Muscle layer of duodenum (tissue), 2 donors: ENCODE measurements around the gene BARX2.

Source experiments
- H3K27ac ChIP-seq: one replicate; pipeline ENCODE4 v1.7.0; 2013; ENCODE audit warnings: mild to moderate bottlenecking, low read length
- H3K27me3 ChIP-seq: one replicate; pipeline ENCODE4 v1.7.0; 2013; ENCODE audit warnings: low read depth, mild to moderate bottlenecking, control low read depth, low read length
- H3K36me3 ChIP-seq, 2 donors: one replicate each; pipeline ENCODE4 v1.7.0; 2013; ENCODE audit warnings: low read length in 2 of 2, control low read depth in 1 of 2, mild to moderate bottlenecking in 1 of 2; ENCODE audit not compliant: insufficient read depth in 2 of 2, control insufficient read depth in 1 of 2
- H3K4me1 ChIP-seq, 2 donors: one replicate each; pipeline ENCODE4 v1.7.0; 2013; ENCODE audit warnings: low read length in 2 of 2, mild to moderate bottlenecking in 2 of 2, control low read depth in 1 of 2, moderate library complexity in 1 of 2; ENCODE audit not compliant: insufficient read depth in 2 of 2, control insufficient read depth in 1 of 2
- H3K4me3 ChIP-seq, 2 donors: one replicate each; pipeline ENCODE4 v1.7.0; 2013; ENCODE audit warnings: low read length in 2 of 2, low read depth in 1 of 2, mild to moderate bottlenecking in 1 of 2
- H3K9me3 ChIP-seq, 2 donors: one replicate each; pipeline ENCODE4 v1.7.0; 2013; ENCODE audit warnings: low read length in 2 of 2, control low read depth in 1 of 2, mild to moderate bottlenecking in 1 of 2; ENCODE audit not compliant: control insufficient read depth in 1 of 2
- donor health status: healthy.

The BARX2 gene

GRCh38 chr11:129374993-129375750, 476 bp upstream of the BARX2 start:
- Histone ChIP-seq H3K4me1 (peaks cover 0 to 41% of the 10 kb centered on the region in 2 donors), H3K27me3 (peaks cover 54% of the 10 kb centered on the region), H3K4me3 (peak overlapping the region; percentile 44 to 70), H3K36me3 (no peaks in the 10 kb centered on the region), H3K9me3 (no peaks in the 10 kb centered on the region), H3K27ac (no peak overlapping the region)

GRCh38 chr11:129376658-129377341, 1.2 kb downstream of the BARX2 start:
- Histone ChIP-seq H3K4me1 (peaks cover 0 to 41% of the 10 kb centered on the region in 2 donors), H3K27ac (peak overlapping the region; percentile 83), H3K36me3 (no peaks in the 10 kb centered on the region), H3K9me3 (no peaks in the 10 kb centered on the region), H3K4me3 (peak overlapping the region in 1 of 2 donors; percentile 62), H3K27me3 (peaks cover 48% of the 10 kb centered on the region)

GRCh38 chr11:129377739-129378138, 2.1 kb downstream of the BARX2 start:
- peaks cover 0 to 33% of the 10 kb centered on the region in 2 donors for H3K4me1 ChIP-seq
- H3K4me3 ChIP-seq: peak overlapping the region in 1 of 2 donors; percentile 62
- H3K9me3 ChIP-seq: no peaks in the 10 kb centered on the region
- peaks cover 39% of the 10 kb centered on the region for H3K27me3 ChIP-seq
- no peaks in the 10 kb centered on the region for H3K36me3 ChIP-seq
- H3K27ac ChIP-seq: peak overlapping the region; percentile 83

- H3K27ac ChIP-seq: no peak overlapping the region
- H3K27me3 ChIP-seq: peaks cover 14% of the 10 kb centered on the region
- no peak overlapping the region for H3K4me3 ChIP-seq
- H3K4me1 ChIP-seq: peaks cover 0 to 6% of the 10 kb centered on the region in 2 donors
- H3K9me3 ChIP-seq: no peaks in the 10 kb centered on the region
- H3K36me3 ChIP-seq: no peaks in the 10 kb centered on the region
These were observed 4.8 kb downstream of the BARX2 start for GRCh38 chr11:129380413-129380812.

- Histone ChIP-seq H3K4me3 (no peak overlapping the region), H3K27me3 (no peaks in the 10 kb centered on the region), H3K36me3 (no peaks in the 10 kb centered on the region), H3K4me1 (peaks cover 0 to 3% of the 10 kb centered on the region in 2 donors), H3K9me3 (no peaks in the 10 kb centered on the region), H3K27ac (no peak overlapping the region)
These were observed 6.9 kb downstream of the BARX2 start for GRCh38 chr11:129382583-129382982.

- Histone ChIP-seq H3K36me3 (no peaks in the 10 kb centered on the region), H3K4me1 (peaks cover 0 to 3% of the 10 kb centered on the region in 2 donors), H3K27ac (no peak overlapping the region), H3K27me3 (no peaks in the 10 kb centered on the region), H3K9me3 (no peaks in the 10 kb centered on the region), H3K4me3 (no peak overlapping the region)
These were observed 7.4 kb downstream of the BARX2 start for GRCh38 chr11:129383060-129383459.

GRCh38 chr11:129383502-129383901, 7.9 kb downstream of the BARX2 start:
- Histone ChIP-seq H3K4me3 (no peak overlapping the region), H3K27me3 (no peaks in the 10 kb centered on the region), H3K36me3 (no peaks in the 10 kb centered on the region), H3K27ac (no peak overlapping the region), H3K4me1 (peaks cover 0 to 3% of the 10 kb centered on the region in 2 donors), H3K9me3 (no peaks in the 10 kb centered on the region)

GRCh38 chr11:129384415-129384814, 8.8 kb downstream of the BARX2 start:
- Histone ChIP-seq H3K27ac (no peak overlapping the region), H3K4me1 (peaks cover 0 to 3% of the 10 kb centered on the region in 2 donors), H3K9me3 (no peaks in the 10 kb centered on the region), H3K36me3 (no peaks in the 10 kb centered on the region), H3K27me3 (no peaks in the 10 kb centered on the region), H3K4me3 (no peak overlapping the region)

- Histone ChIP-seq H3K27me3 (no peaks in the 10 kb centered on the region), H3K27ac (no peak overlapping the region), H3K4me3 (no peak overlapping the region), H3K36me3 (no peaks in the 10 kb centered on the region), H3K9me3 (no peaks in the 10 kb centered on the region), H3K4me1 (peaks cover 0 to 3% of the 10 kb centered on the region in 2 donors)
These were observed 10.2 kb downstream of the BARX2 start for GRCh38 chr11:129385801-129386200.

- H3K27ac ChIP-seq: peak overlapping the region; percentile 42
- no peaks in the 10 kb centered on the region for H3K27me3 ChIP-seq
- no peaks in the 10 kb centered on the region for H3K9me3 ChIP-seq
- no peaks in the 10 kb centered on the region for H3K36me3 ChIP-seq
- no peak overlapping the region for H3K4me3 ChIP-seq
- H3K4me1 ChIP-seq: peaks cover 0 to 3% of the 10 kb centered on the region in 2 donors
These were observed 11.2 kb downstream of the BARX2 start for GRCh38 chr11:129386795-129387397.

GRCh38 chr11:129387434-129387833, 11.8 kb downstream of the BARX2 start:
- H3K27ac ChIP-seq: peak overlapping the region; percentile 42
- H3K4me1 ChIP-seq: peaks cover 0 to 3% of the 10 kb centered on the region in 2 donors
- H3K36me3 ChIP-seq: no peaks in the 10 kb centered on the region
- no peak overlapping the region for H3K4me3 ChIP-seq
- no peaks in the 10 kb centered on the region for H3K27me3 ChIP-seq
- H3K9me3 ChIP-seq: no peaks in the 10 kb centered on the region
